Mesothelial cell of epicardium (in vitro differentiated cells): ENCODE results near the gene ASB7. TPM values are rescaled to one million over a fixed set of nuclear protein-coding genes. Genes with fewer than 3 reads are reported as not detected.

ENCODE experiments used
- DNase-seq, 2 experiments: peaks; one replicate each; pipeline ENCODE4 v3.0.0; 2021; ENCODE audit warnings: low spot score in 2 of 2; ENCODE audit not compliant: unreplicated experiment in 2 of 2
- H3K27ac Mint-ChIP-seq: 2 replicates; pipeline ENCODE4 v1.8.0; 2021; ENCODE audit warnings: mixed read lengths
- H3K27me3 Mint-ChIP-seq: 2 replicates; pipeline ENCODE4 v1.8.0; 2021; ENCODE audit warnings: low read depth, mixed read lengths
- H3K36me3 Mint-ChIP-seq: 2 replicates; pipeline ENCODE4 v1.8.0; 2021; ENCODE audit warnings: mixed read lengths
- H3K4me1 Mint-ChIP-seq: 2 replicates; pipeline ENCODE4 v1.8.0; 2021; ENCODE audit warnings: mixed read lengths
- H3K4me3 Mint-ChIP-seq: 2 replicates; pipeline ENCODE4 v1.8.0; 2021; ENCODE audit warnings: mild to moderate bottlenecking, moderate library complexity, mixed read lengths
- H3K9me3 Mint-ChIP-seq: 2 replicates; pipeline ENCODE4 v1.8.0; 2021; ENCODE audit warnings: mixed read lengths
- CTCF ChIP-seq: fragments of 200-600 bp; sonication (generic); IDR thresholded peaks from one replicate; pipeline ENCODE4 v1.5.0; 2021; ENCODE audit warnings: antibody characterized with exemption; ENCODE audit not compliant: unreplicated experiment
- total RNA-seq: library from RNA; stranded (reverse); gene quantifications from 3 replicates; pipeline ENCODE4 v1.2.1, GENCODE V29; 2021

Gene ASB7
- total RNA-seq, 1 donor from 2014 or later, result 15.5 TPM

GRCh38 chr15:100663086-100663914, 60.9 kb downstream of the ASB7 start:
- DNase-seq, result no peak
- Mint-ChIP-seq H3K4me1 (peaks cover 4% of the 10 kb centered on the region), H3K27ac (no peak overlapping the region), H3K36me3 (no peaks in the 10 kb centered on the region), H3K4me3 (no peak overlapping the region), H3K9me3 (no peaks in the 10 kb centered on the region), H3K27me3 (peaks cover 12% of the 10 kb centered on the region)
- no peak for TF ChIP-seq CTCF

- peaks cover 12% of the 10 kb centered on the region for H3K27me3 Mint-ChIP-seq
- H3K4me3 Mint-ChIP-seq, result no peak overlapping the region
- no peaks in the 10 kb centered on the region for H3K36me3 Mint-ChIP-seq
- H3K27ac Mint-ChIP-seq, result no peak overlapping the region
- no peak for DNase-seq
- TF ChIP-seq CTCF, result no peak
- H3K9me3 Mint-ChIP-seq, result no peaks in the 10 kb centered on the region
- H3K4me1 Mint-ChIP-seq, result peaks cover 4% of the 10 kb centered on the region
Observed at GRCh38 chr15:100663915-100664281, 61.5 kb downstream of the ASB7 start.

GRCh38 chr15:100665570-100665969, 63.2 kb downstream of the ASB7 start:
- H3K4me3 Mint-ChIP-seq, result no peak overlapping the region
- H3K36me3 Mint-ChIP-seq, result no peaks in the 10 kb centered on the region
- H3K9me3 Mint-ChIP-seq, result no peaks in the 10 kb centered on the region
- no peak overlapping the region for H3K27ac Mint-ChIP-seq
- no peak for TF ChIP-seq CTCF
- no peak for DNase-seq
- peaks cover 15% of the 10 kb centered on the region for H3K27me3 Mint-ChIP-seq
- H3K4me1 Mint-ChIP-seq, result peaks cover 4% of the 10 kb centered on the region

DNA sequence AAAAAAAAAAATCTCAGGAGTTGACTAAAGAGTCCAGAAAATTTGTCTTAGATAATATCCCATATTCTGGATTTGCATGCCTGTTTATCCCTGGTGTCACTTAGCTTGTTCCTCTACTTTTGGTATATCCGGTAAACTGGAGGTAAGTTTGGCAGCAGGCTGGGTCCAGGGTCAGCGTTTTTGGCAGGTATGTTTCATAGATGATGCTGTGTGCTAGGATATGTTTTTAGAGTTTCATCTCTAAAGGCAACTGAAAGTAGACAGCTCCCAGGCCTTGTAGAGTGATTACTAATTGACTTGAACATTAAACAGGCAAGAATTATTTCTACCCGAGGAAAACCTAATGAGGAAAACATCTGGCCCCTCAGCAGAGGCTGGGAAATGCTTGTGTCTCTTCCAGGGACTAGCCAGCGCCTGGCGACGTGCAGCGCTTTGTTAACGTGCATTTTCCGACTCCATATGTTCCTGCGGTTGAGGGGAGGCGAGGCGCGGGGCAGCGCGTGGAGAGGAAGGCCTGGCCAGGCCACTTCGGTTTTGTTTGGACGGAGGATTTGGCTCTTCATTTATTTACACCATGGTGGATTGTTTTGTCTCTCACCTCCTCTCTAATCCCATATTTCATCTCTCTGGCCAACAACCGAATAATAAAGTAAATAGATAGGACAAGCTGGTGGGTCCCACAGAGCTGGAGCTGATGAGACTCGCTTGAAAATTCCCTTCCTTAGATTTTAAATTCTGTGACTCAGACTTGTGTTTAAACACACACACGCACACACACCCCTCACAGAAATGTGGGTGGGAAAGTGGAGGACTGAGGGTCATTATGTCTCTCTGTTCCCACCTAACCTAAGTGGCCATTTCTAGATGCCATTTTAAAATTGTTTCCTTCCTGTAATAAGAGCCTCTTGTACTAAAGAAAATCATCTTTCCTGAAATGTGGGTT, 65.3 kb downstream of the ASB7 start:
- TF ChIP-seq CTCF, result no peak
- no peak for DNase-seq
- peaks cover 17% of the 10 kb centered on the region for H3K27me3 Mint-ChIP-seq
- H3K27ac Mint-ChIP-seq, result no peak overlapping the region
- H3K9me3 Mint-ChIP-seq, result no peaks in the 10 kb centered on the region
- no peak overlapping the region for H3K4me3 Mint-ChIP-seq
- H3K36me3 Mint-ChIP-seq, result no peaks in the 10 kb centered on the region
- peaks cover 4% of the 10 kb centered on the region for H3K4me1 Mint-ChIP-seq

DNA sequence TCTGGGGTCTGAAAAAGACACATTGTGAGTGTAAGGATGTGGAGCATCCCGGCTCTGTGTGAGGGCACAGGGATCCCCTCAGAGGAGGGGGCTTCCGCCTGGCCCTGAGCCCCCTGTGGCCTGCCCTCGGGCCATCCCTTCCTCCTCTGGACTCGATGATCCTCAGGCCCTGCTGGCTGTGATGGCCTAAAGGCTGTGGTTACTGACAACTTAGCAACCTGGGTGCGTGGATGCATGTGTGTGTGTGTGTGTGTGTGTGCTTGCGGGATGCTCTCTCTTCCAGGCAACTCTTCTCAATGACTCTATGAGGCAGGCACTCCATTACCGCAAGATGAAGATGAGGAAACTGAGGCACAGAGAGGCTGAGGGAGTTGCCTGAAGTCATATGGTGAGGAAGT, 66.0 kb downstream of the ASB7 start:
- DNase-seq, result no peak
- TF ChIP-seq CTCF, result no peak
- Mint-ChIP-seq H3K4me1 (peaks cover 4% of the 10 kb centered on the region), H3K4me3 (no peak overlapping the region), H3K36me3 (no peaks in the 10 kb centered on the region), H3K9me3 (no peaks in the 10 kb centered on the region), H3K27ac (no peak overlapping the region), H3K27me3 (peaks cover 17% of the 10 kb centered on the region)
